ENCODE data around the gene GBF1. TPM values are rescaled to one million over a fixed set of nuclear protein-coding genes. Genes with fewer than 3 reads are reported as not detected.

Gene GBF1
- total and polyA plus RNA-seq, 2 of the 13 experiments (the other 11 are each of a cell fraction or from before 2014, with no cell fraction given), result 17.1 to 21.9 TPM

DNA sequence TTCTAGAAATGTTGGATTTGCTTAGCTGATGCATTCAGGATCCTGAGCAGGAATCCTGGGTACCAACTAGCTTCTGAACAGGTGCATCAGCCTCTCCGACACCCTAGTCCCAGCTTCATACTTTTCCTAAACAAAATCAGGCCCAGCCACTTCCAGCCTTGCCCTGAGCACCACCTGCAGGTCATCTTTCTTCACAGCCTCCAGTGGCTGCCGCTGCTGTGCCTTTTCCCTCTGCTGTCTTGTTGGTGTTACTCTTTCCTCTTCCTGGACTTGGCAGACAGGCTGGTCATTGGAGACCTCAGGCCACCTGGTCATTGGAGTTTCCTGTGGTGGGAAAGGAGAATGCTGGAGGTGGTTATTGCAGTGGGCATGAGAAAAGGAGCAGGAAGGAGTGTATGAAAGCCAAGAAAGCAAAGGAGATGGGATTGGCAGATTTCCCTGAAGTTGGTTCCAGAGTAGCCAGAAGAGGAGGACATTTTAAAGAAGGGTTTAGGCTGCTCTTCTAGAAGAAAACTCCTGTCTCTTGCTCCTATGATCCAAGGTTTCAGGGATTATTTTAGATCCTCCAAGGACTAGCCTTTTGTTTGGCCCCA, 102.0 kb downstream of the GBF1 start (continued):
- TF ChIP-seq, protein P1, sequence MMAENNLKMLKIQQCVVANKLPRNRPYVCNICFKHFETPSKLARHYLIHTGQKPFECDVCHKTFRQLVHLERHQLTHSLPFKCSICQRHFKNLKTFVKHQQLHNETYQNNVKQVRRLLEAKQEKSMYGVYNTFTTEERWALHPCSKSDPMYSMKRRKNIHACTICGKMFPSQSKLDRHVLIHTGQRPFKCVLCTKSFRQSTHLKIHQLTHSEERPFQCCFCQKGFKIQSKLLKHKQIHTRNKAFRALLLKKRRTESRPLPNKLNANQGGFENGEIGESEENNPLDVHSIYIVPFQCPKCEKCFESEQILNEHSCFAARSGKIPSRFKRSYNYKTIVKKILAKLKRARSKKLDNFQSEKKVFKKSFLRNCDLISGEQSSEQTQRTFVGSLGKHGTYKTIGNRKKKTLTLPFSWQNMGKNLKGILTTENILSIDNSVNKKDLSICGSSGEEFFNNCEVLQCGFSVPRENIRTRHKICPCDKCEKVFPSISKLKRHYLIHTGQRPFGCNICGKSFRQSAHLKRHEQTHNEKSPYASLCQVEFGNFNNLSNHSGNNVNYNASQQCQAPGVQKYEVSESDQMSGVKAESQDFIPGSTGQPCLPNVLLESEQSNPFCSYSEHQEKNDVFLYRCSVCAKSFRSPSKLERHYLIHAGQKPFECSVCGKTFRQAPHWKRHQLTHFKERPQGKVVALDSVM (CRISPR knock-in tag; IDR thresholded peaks at IDR 0.05), result no peak
- no peak for TF ChIP-seq MAX (IDR thresholded peaks at IDR 0.05)
- no peak for TF ChIP-seq ZNF280D (CRISPR knock-in tag; IDR thresholded peaks at IDR 0.05)
- TF ChIP-seq CBFB (CRISPR knock-in tag; IDR thresholded peaks at IDR 0.05), result no peak
- TF ChIP-seq, protein P2, sequence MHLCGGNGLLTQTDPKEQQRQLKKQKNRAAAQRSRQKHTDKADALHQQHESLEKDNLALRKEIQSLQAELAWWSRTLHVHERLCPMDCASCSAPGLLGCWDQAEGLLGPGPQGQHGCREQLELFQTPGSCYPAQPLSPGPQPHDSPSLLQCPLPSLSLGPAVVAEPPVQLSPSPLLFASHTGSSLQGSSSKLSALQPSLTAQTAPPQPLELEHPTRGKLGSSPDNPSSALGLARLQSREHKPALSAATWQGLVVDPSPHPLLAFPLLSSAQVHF (CRISPR knock-in tag; IDR thresholded peaks at IDR 0.05), result no peak
